ENCODE measurements around the gene CRYM. TPM values are rescaled to one million over a fixed set of nuclear protein-coding genes. Genes with fewer than 3 reads are reported as not detected.

The CRYM gene
- total and polyA plus RNA-seq, 10 of the 15 experiments (the other 5 are each of a cell fraction or from before 2014, with no cell fraction given), result 0.30 to 6.1 (median 3.9) TPM

- TF ChIP-seq FOXM1 (IDR thresholded peaks at IDR 0.05; ENCODE audit: low read depth, low read length) (no peak), HSF1 (IDR thresholded peaks at IDR 0.05; ENCODE audit: low read depth, low read length) (no peak), PML (IDR thresholded peaks at IDR 0.05; ENCODE audit: low read length) (no peak), PKNOX1 (IDR thresholded peaks at IDR 0.05) (no peak), ZBTB4 (CRISPR knock-in tag; IDR thresholded peaks at IDR 0.05) (no peak), TAF1 (IDR thresholded peaks at IDR 0.05; ENCODE audit: borderline replicate concordance, low read depth, low read length) (no peak), ZSCAN29 (IDR thresholded peaks at IDR 0.05) (no peak), LARP7 (IDR thresholded peaks at IDR 0.05) (no peak)
Measured at GRCh38 chr16:21222495-21223337, 55.4 kb downstream of the CRYM start (continued).
